ENCODE data around the gene USP32.

- TF ChIP-seq CTCF (IDR thresholded peaks at IDR 0.05; ENCODE audit: low read depth, low read length) (no peak), POLR2A (IDR thresholded peaks at IDR 0.05; ENCODE audit: extremely low read depth, insufficient read length) (no peak), MYC (IDR thresholded peaks at IDR 0.05; ENCODE audit: low read depth, low read length) (no peak)
- TF ChIP-seq, protein P1, sequence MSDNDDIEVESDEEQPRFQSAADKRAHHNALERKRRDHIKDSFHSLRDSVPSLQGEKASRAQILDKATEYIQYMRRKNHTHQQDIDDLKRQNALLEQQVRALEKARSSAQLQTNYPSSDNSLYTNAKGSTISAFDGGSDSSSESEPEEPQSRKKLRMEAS (IDR thresholded peaks at IDR 0.05; ENCODE audit: low read depth, low read length): no peak
Observed at GRCh38 chr17:60278237-60278636, 113.7 kb downstream of the USP32 start.
